SJSA1 (cell line): Measurements from ENCODE around the gene FOXD1. TPM values are rescaled to one million over a fixed set of nuclear protein-coding genes. Genes with fewer than 3 reads are reported as not detected.
"Not testable (repeated sequence)": the region's sequence is repeated elsewhere in the genome, so short reads cannot be mapped to it uniquely, and the experiment has no call there.

Source experiments
- DNase-seq, 2 experiments: peaks; one replicate each; pipeline ENCODE4 v3.0.0-alpha.2; 2015 to 2020; ENCODE audit warnings: low spot score in 2 of 2, low read depth in 1 of 2
- H3K27ac ChIP-seq: fragments of 250-450 bp; sonication (Bioruptor Pico); 2 replicates; pipeline ENCODE4 v1.5.1; 2020; ENCODE audit warnings: mild to moderate bottlenecking, moderate library complexity
- H3K27me3 ChIP-seq: fragments of 250-450 bp; sonication (Bioruptor Pico); replicated peaks from 2 replicates; pipeline ENCODE4 v1.5.1; 2020; ENCODE audit warnings: mild to moderate bottlenecking, moderate library complexity
- H3K36me3 ChIP-seq: fragments of 250-450 bp; sonication (Bioruptor Pico); 2 replicates; pipeline ENCODE4 v1.5.1; 2020; ENCODE audit warnings: mild to moderate bottlenecking
- H3K4me1 ChIP-seq: fragments of 250-450 bp; sonication (Bioruptor Pico); replicated peaks from 2 replicates; pipeline ENCODE4 v1.6.1; 2021; ENCODE audit warnings: mild to moderate bottlenecking
- H3K4me3 ChIP-seq: fragments of 250-450 bp; sonication (Bioruptor Pico); 2 replicates; pipeline ENCODE4 v1.5.1; 2020; ENCODE audit warnings: mild to moderate bottlenecking
- H3K9me3 ChIP-seq: fragments of 250-450 bp; sonication (Bioruptor Pico); replicated peaks from 2 replicates; pipeline ENCODE4 v1.5.1; 2020; ENCODE audit warnings: mild to moderate bottlenecking
- total RNA-seq: library from RNA; depleted of rRNA; stranded (reverse); fragments of >200 nt; shearing (Covaris generic); gene quantifications from 2 replicates; pipeline ENCODE4 v1.2.3, GENCODE V29; 2014

The FOXD1 gene
- total RNA-seq, 1 experiment from 2014 or later, result 11.2 TPM

- H3K4me1 ChIP-seq, result no peaks in the 10 kb centered on the region
- DNase-seq, result no peak
- H3K27ac ChIP-seq, result no peak overlapping the region
- no peaks in the 10 kb centered on the region for H3K9me3 ChIP-seq
- H3K4me3 ChIP-seq, result no peak overlapping the region
- H3K36me3 ChIP-seq, result no peaks in the 10 kb centered on the region
- H3K27me3 ChIP-seq, result no peaks in the 10 kb centered on the region
Observed at GRCh38 chr5:73483676-73484075, 35.1 kb upstream of the FOXD1 start.

GRCh38 chr5:73482383-73483136, 34.0 kb upstream of the FOXD1 start:
- Histone ChIP-seq H3K9me3 (no peaks in the 10 kb centered on the region), H3K36me3 (no peaks in the 10 kb centered on the region), H3K4me3 (no peak overlapping the region), H3K27ac (no peak overlapping the region), H3K27me3 (no peaks in the 10 kb centered on the region), H3K4me1 (no peaks in the 10 kb centered on the region)
- no peak for DNase-seq

GRCh38 chr5:73480500-73480899, 31.9 kb upstream of the FOXD1 start:
- H3K4me3 ChIP-seq, result no peak overlapping the region
- no peaks in the 10 kb centered on the region for H3K9me3 ChIP-seq
- no peak overlapping the region for H3K27ac ChIP-seq
- DNase-seq, result no peak
- no peaks in the 10 kb centered on the region for H3K36me3 ChIP-seq
- no peaks in the 10 kb centered on the region for H3K4me1 ChIP-seq
- H3K27me3 ChIP-seq, result no peaks in the 10 kb centered on the region

- no peaks in the 10 kb centered on the region for H3K27me3 ChIP-seq
- H3K4me3 ChIP-seq, result no peak overlapping the region
- DNase-seq, result no peak
- H3K36me3 ChIP-seq, result no peaks in the 10 kb centered on the region
- no peaks in the 10 kb centered on the region for H3K9me3 ChIP-seq
- H3K27ac ChIP-seq, result no peak overlapping the region
- H3K4me1 ChIP-seq, result no peaks in the 10 kb centered on the region
Observed at GRCh38 chr5:73472116-73472515, 23.5 kb upstream of the FOXD1 start.

DNA sequence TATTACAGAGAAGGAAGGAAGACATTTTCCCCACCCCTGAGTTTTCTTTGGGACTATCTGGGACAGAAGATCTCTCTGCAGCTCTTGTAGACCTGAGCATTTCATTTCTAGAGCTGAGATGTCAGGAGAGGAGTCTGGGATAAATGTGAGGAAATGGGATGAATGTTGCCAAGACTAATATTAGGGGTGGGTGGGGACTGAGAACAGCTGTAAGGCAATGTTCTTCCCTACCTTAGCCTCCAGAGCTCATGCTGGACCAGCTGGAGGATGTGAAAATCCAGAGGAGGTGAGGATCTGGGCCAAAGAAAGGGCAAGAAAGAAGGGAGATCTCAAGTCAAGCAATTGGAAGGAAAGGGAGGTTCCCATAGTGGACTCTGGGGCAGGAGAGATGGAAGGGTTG, 23.1 kb upstream of the FOXD1 start:
- DNase-seq, result no peak
- Histone ChIP-seq H3K27ac (no peak overlapping the region), H3K4me3 (no peak overlapping the region), H3K9me3 (no peaks in the 10 kb centered on the region), H3K36me3 (no peaks in the 10 kb centered on the region), H3K4me1 (no peaks in the 10 kb centered on the region), H3K27me3 (no peaks in the 10 kb centered on the region)

DNA sequence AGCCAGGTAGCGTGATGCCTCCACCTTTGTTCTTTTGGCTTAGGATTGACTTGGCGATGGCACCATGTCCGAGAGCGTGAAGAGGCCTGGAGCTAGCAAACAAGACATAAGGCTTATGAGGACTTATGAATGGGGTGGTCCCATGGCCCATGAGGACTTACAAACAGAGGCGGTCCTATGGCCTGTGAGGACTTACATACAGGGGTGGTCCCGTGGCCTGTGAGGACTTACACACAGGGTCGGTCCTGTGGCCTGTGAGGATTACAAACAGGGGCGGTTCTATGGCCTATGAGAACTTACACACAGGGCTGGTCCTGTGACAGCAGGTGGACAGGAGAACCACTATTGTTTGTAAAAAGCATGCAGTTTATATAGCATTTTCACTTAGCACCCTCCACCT, 21.3 kb upstream of the FOXD1 start:
- H3K27me3 ChIP-seq, result no peaks in the 10 kb centered on the region
- no peak for DNase-seq
- no peaks in the 10 kb centered on the region for H3K36me3 ChIP-seq
- H3K27ac ChIP-seq, result no peak overlapping the region
- no peak overlapping the region for H3K4me3 ChIP-seq
- H3K9me3 ChIP-seq, result no peaks in the 10 kb centered on the region
- no peaks in the 10 kb centered on the region for H3K4me1 ChIP-seq

- H3K36me3 ChIP-seq, H3K27me3 ChIP-seq, DNase-seq, H3K27ac ChIP-seq, H3K4me3 ChIP-seq, H3K4me1 ChIP-seq, H3K9me3 ChIP-seq: not testable (repeated sequence)
Observed at GRCh38 chr5:73468638-73469037, 20.1 kb upstream of the FOXD1 start.

GRCh38 chr5:73464016-73464745, 15.6 kb upstream of the FOXD1 start:
- Histone ChIP-seq H3K4me1 (no peaks in the 10 kb centered on the region), H3K27me3 (no peaks in the 10 kb centered on the region), H3K4me3 (no peak overlapping the region), H3K9me3 (no peaks in the 10 kb centered on the region), H3K27ac (no peak overlapping the region), H3K36me3 (no peaks in the 10 kb centered on the region)
- DNase-seq, result no peak

GRCh38 chr5:73460133-73460532, 11.6 kb upstream of the FOXD1 start:
- Histone ChIP-seq H3K36me3 (no peaks in the 10 kb centered on the region), H3K4me1 (no peaks in the 10 kb centered on the region)

GRCh38 chr5:73459366-73459765, 10.8 kb upstream of the FOXD1 start:
- no peaks in the 10 kb centered on the region for H3K9me3 ChIP-seq
- H3K4me1 ChIP-seq, result no peaks in the 10 kb centered on the region
- H3K27me3 ChIP-seq, result no peaks in the 10 kb centered on the region
- H3K4me3 ChIP-seq, result no peak overlapping the region
- DNase-seq, result peak in 1 of 2 experiments; percentile 14
- no peak overlapping the region for H3K27ac ChIP-seq
- H3K36me3 ChIP-seq, result no peaks in the 10 kb centered on the region

More at GRCh38 chr5:73460133-73460532, 11.6 kb upstream of the FOXD1 start:
- H3K27me3 ChIP-seq, result no peaks in the 10 kb centered on the region
- no peak overlapping the region for H3K27ac ChIP-seq
- no peak overlapping the region for H3K4me3 ChIP-seq
- no peak for DNase-seq
- no peaks in the 10 kb centered on the region for H3K9me3 ChIP-seq

- not testable (repeated sequence) for H3K4me3 ChIP-seq, H3K36me3 ChIP-seq, H3K9me3 ChIP-seq, H3K4me1 ChIP-seq, DNase-seq, H3K27ac ChIP-seq, H3K27me3 ChIP-seq
Observed at GRCh38 chr5:73456462-73456861, 7.9 kb upstream of the FOXD1 start.

DNA sequence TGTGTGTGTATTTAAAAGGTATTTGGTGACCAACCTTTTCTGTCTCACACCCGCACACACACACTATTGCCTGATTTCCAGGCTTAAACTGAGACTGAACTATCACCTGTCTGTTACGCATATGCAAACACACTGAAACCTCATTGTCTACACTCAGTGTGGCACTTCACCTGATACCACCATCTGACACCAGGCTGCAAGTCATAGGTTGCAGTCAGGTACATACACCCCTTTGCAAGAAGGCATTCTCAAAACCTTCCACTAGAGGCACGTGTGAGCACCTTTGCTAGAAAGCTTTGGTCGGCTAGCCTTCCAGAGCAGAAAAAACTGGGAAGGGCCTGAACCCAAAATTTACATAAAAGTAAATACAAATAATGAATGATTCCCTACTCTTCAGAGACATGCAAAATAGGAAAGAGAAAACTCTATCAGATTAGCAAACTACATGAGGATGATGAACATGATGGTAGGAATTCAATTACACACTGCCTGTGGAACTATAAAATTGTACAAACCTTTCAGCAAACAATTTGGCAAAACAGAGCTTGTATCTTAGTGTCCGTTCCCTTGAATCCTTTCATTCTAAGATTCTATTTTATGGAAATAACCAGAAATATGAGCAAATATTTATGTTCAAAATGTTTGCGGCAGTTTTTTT, 5.9 kb upstream of the FOXD1 start:
- peaks cover 9% of the 10 kb centered on the region for H3K4me1 ChIP-seq
- no peaks in the 10 kb centered on the region for H3K27me3 ChIP-seq
- H3K9me3 ChIP-seq, result no peaks in the 10 kb centered on the region
- peak; percentile 25 to 54 for DNase-seq
- no peaks in the 10 kb centered on the region for H3K36me3 ChIP-seq
- H3K4me3 ChIP-seq, result no peak overlapping the region
- H3K27ac ChIP-seq, result no peak overlapping the region

- Histone ChIP-seq H3K27ac (no peak overlapping the region), H3K9me3 (no peaks in the 10 kb centered on the region), H3K36me3 (no peaks in the 10 kb centered on the region; the same call in 1 of the 2 replicates), H3K4me1 (peaks cover 13% of the 10 kb centered on the region), H3K4me3 (no peak overlapping the region), H3K27me3 (no peaks in the 10 kb centered on the region)
- DNase-seq, result no peak
Observed at GRCh38 chr5:73452215-73452614, 3.6 kb upstream of the FOXD1 start.
